ENCODE results near the gene PTPN21.
A peak's percentile ranks its signal among the peaks of the same experiment; 100 is the strongest.
"Not testable (repeated sequence)": the region's sequence is repeated elsewhere in the genome, so short reads cannot be mapped to it uniquely, and the experiment has no call there.

Gene PTPN21

GRCh38 chr14:88553886-88554456 is 836 bp downstream of the PTPN21 start:
- DNase-seq (ENCODE audit: insufficient read length, low spot score) = no peak
- no peak for FAIRE-seq

- DNase-seq (ENCODE audit: insufficient read length, low spot score) (no peak), FAIRE-seq (peak; percentile 57)
Measured at GRCh38 chr14:88552876-88553275, 1.9 kb downstream of the PTPN21 start.

- no peak for DNase-seq (ENCODE audit: insufficient read length, low spot score)
- FAIRE-seq = no peak
Measured at GRCh38 chr14:88551980-88552431, 2.8 kb downstream of the PTPN21 start.

GRCh38 chr14:88551094-88551870 is 3.5 kb downstream of the PTPN21 start:
- DNase-seq (ENCODE audit: insufficient read length, low spot score) (no peak), FAIRE-seq (no peak)

GRCh38 chr14:88550078-88550477 is 4.7 kb downstream of the PTPN21 start:
- no peak for DNase-seq (ENCODE audit: insufficient read length, low spot score)

GRCh38 chr14:88547386-88547780 is 7.4 kb downstream of the PTPN21 start:
- FAIRE-seq (no peak), DNase-seq (ENCODE audit: insufficient read length, low spot score) (no peak)

More at GRCh38 chr14:88550078-88550477, 4.7 kb downstream of the PTPN21 start:
- FAIRE-seq = no peak

- FAIRE-seq = no peak
- DNase-seq (ENCODE audit: insufficient read length, low spot score) = no peak
Measured at GRCh38 chr14:88546621-88547385, 8.0 kb downstream of the PTPN21 start.

- FAIRE-seq (no peak), DNase-seq (ENCODE audit: insufficient read length, low spot score) (no peak)
Measured at GRCh38 chr14:88545256-88545655, 9.6 kb downstream of the PTPN21 start.

GRCh38 chr14:88542857-88543795 is 11.7 kb downstream of the PTPN21 start:
- FAIRE-seq (no peak), DNase-seq (ENCODE audit: insufficient read length, low spot score) (no peak)

- FAIRE-seq = no peak
- no peak for DNase-seq (ENCODE audit: insufficient read length, low spot score)
Measured at GRCh38 chr14:88541324-88541723, 13.5 kb downstream of the PTPN21 start.

GRCh38 chr14:88535813-88536212 is 19.0 kb downstream of the PTPN21 start:
- DNase-seq (ENCODE audit: insufficient read length, low spot score) (no peak), FAIRE-seq (no peak)

GRCh38 chr14:88535149-88535548 is 19.7 kb downstream of the PTPN21 start:
- DNase-seq (ENCODE audit: insufficient read length, low spot score) (no peak), FAIRE-seq (no peak)

- FAIRE-seq (no peak), DNase-seq (ENCODE audit: insufficient read length, low spot score) (no peak)
Measured at GRCh38 chr14:88533064-88533602, 21.7 kb downstream of the PTPN21 start.

GRCh38 chr14:88529889-88530288 is 24.9 kb downstream of the PTPN21 start:
- not testable (repeated sequence) for FAIRE-seq; DNase-seq (ENCODE audit: insufficient read length, low spot score)

- DNase-seq (ENCODE audit: insufficient read length, low spot score) = no peak
- no peak for FAIRE-seq
Measured at GRCh38 chr14:88522393-88522792, 32.4 kb downstream of the PTPN21 start.

- no peak for DNase-seq (ENCODE audit: insufficient read length, low spot score)
- no peak for FAIRE-seq
Measured at GRCh38 chr14:88521818-88522217, 33.0 kb downstream of the PTPN21 start.

GRCh38 chr14:88519907-88520306 is 34.9 kb downstream of the PTPN21 start:
- FAIRE-seq (no peak), DNase-seq (ENCODE audit: insufficient read length, low spot score) (no peak)

- FAIRE-seq = no peak
- DNase-seq (ENCODE audit: insufficient read length, low spot score) = no peak
Measured at GRCh38 chr14:88518592-88519512, 36.0 kb downstream of the PTPN21 start.

- no peak for FAIRE-seq
Measured at GRCh38 chr14:88516861-88517357, 37.9 kb downstream of the PTPN21 start.

More at GRCh38 chr14:88516861-88517357, 37.9 kb downstream of the PTPN21 start:
- DNase-seq (ENCODE audit: insufficient read length, low spot score) = no peak

All from GM19239 (cell line).